ENCODE results near the gene PMM2. TPM values are rescaled to one million over a fixed set of nuclear protein-coding genes. Genes with fewer than 3 reads are reported as not detected.
"Not testable (repeated sequence)": the region's sequence is repeated elsewhere in the genome, so short reads cannot be mapped to it uniquely, and the experiment has no call there.

The PMM2 gene
- total RNA-seq, 1 experiment from 2014 or later = 47.9 TPM

DNA sequence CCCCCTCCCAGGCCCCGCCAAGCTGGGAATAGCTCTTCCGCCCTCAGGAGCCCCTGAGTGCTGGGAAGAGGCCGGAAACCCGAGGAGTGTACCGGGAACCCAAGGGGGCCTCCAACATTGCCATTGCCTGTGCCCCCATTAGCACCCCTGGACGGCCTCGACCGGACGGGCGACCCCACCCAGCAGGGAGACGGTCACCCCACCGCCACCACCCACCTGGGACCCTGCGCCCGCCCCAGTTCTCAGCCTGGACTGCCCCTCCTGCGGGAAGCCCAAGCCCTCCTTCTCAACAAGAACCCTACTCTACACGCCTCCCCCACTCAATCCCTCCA is 69.2 kb downstream of the PMM2 start:
- H3K9me3 ChIP-seq (replicated peaks) = no peaks in the 10 kb centered on the region
- no peak for DNase-seq (ENCODE audit: low read depth in 1 of 2, low spot score in 2 of 2)
- peaks cover 51% of the 10 kb centered on the region for H3K36me3 ChIP-seq
- H3K4me1 ChIP-seq (replicated peaks) = peaks cover 41% of the 10 kb centered on the region
- peak overlapping the region; percentile 75 for H3K4me3 ChIP-seq
- no peak overlapping the region for H3K27ac ChIP-seq
- H3K27me3 ChIP-seq (replicated peaks) = no peaks in the 10 kb centered on the region

- Histone ChIP-seq H3K4me1 (replicated peaks) (peaks cover 41% of the 10 kb centered on the region), H3K36me3 (peaks cover 46% of the 10 kb centered on the region), H3K27me3 (replicated peaks) (no peaks in the 10 kb centered on the region), H3K27ac (peak overlapping the region; percentile 58; the same call in 1 of the 2 replicates), H3K4me3 (peak overlapping the region; percentile 75), H3K9me3 (replicated peaks) (no peaks in the 10 kb centered on the region)
- peak; percentile 50 to 63 for DNase-seq (ENCODE audit: low read depth in 1 of 2, low spot score in 2 of 2)
Measured at GRCh38 chr16:8867216-8867931, 69.7 kb downstream of the PMM2 start.

GRCh38 chr16:8867932-8868415 is 70.3 kb downstream of the PMM2 start:
- Histone ChIP-seq H3K4me1 (replicated peaks) (peaks cover 41% of the 10 kb centered on the region), H3K36me3 (peaks cover 44% of the 10 kb centered on the region), H3K27ac (peak overlapping the region; percentile 58), H3K9me3 (replicated peaks) (no peaks in the 10 kb centered on the region), H3K27me3 (replicated peaks) (no peaks in the 10 kb centered on the region), H3K4me3 (peak overlapping the region; percentile 75)
- DNase-seq (ENCODE audit: low read depth in 1 of 2, low spot score in 2 of 2) = peak in 1 of 2 experiments; percentile 77

DNA sequence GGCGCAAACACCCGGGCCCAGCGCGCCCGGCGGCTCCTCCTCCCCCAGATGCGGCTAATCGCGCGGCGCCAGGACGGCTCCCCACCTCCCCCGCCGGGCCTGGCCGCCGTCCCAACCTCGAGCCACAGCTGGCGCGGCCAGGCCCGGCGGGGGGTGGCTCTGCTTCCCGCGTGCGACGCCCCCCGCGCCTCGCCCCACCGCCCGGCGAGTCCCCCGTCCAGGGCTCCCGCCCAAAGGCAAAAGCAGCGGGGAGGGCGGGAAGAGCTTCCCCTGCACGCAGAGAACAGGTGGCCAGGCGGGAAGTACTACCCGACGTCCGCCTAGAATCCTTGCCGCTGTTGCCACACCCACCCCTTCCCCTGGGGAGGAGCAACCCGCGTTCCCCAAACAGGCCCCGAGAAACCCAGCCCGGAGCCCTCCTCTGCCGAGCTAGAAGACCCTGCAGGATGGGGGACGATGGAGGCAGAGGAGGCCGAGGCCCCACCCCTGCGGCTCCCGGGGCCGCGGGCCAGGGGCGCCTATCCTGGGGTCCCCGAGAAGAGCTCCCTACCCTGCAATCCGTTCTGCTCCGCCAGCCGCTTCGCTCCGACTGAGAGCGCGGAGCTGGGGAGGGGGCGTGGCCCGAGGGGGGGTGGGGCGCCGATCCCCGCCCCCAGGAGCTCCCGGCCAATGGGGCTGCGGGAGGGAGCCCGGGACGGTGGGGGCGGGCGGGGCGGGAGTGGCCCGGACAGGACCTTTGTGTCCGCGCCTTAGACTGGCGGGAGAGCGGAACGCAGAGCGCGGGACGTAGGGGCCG is 71.0 kb downstream of the PMM2 start, which contains the start of gene CARHSP1:
Gene CARHSP1 (minus strand): TSS at position 591 of the 796 bp plus-strand sequence. CDS start 9,678 bp downstream, outside the sequence.
- Histone ChIP-seq H3K27me3 (replicated peaks) (no peaks in the 10 kb centered on the region), H3K9me3 (replicated peaks) (no peaks in the 10 kb centered on the region), H3K4me1 (replicated peaks) (peaks cover 40% of the 10 kb centered on the region), H3K36me3 (peaks cover 40% of the 10 kb centered on the region), H3K27ac (peak within 1 kb of the TSS; percentile 58), H3K4me3 (peak within 1 kb of the TSS; percentile 75)
- DNase-seq (ENCODE audit: low read depth in 1 of 2, low spot score in 2 of 2) = peak; percentile 88 to 96

DNA sequence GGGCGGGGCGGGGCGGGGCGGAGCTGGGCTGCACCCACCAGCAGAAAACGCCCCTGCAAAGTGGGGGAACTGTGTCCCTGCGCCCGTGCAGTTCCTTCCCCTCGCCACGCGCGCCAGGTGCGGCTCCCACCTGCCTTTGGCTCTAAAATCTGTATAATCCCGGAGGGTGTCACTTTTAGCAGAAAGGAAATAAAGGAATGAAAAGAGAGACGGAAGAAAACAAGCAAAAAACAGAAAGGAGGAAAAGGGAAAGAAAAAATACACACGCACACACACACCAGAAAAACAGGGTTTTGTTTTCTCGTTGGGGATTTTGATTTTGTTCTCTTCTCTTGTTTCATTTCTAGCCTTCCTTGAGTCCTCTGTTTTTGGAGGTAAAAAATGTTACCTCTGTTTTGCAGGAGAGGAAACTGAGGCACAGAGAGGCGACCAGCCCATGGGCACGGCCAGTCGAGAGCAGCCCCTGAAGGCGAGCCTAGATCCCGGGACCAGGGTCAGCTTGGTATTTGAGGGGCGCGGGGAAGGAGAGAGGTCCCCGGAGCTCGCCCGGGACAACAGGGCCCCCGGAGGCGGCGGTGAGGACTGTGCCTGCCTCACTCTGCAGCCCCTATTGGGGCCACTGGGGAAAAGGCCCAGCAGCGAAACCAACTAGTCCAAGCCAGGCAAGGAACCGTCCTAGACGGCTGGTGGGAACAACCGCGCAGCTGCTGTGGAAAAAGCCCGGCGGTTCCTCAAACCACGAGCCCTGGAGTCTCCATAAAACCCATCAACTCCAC is 71.8 kb downstream of the PMM2 start:
- Histone ChIP-seq H3K27ac (peak overlapping the region; percentile 25; the same call in 1 of the 2 replicates), H3K36me3 (peaks cover 32% of the 10 kb centered on the region)

DNA sequence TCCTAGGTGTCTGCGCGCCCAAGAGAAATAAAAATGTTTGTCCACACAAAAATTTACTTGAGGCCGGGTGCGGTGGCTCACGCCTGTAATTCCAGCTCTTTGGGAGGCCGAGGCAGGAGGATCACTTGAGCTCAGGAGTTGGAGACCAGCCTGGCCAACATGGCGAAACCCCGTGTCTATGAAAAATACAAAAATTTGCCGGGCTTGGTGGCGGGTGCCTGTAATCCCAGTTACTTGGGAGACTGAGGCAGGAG is 72.3 kb downstream of the PMM2 start:
- DNase-seq (ENCODE audit: low read depth in 1 of 2, low spot score in 2 of 2); H3K27me3 ChIP-seq (replicated peaks); H3K4me3 ChIP-seq; H3K9me3 ChIP-seq (replicated peaks); H3K27ac ChIP-seq: not testable (repeated sequence)
- Histone ChIP-seq H3K4me1 (replicated peaks) (peaks cover 28% of the 10 kb centered on the region), H3K36me3 (peaks cover 27% of the 10 kb centered on the region)

More for the DNA sequence above, 71.8 kb downstream of the PMM2 start:
- Histone ChIP-seq H3K9me3 (replicated peaks) (no peaks in the 10 kb centered on the region), H3K27me3 (replicated peaks) (no peaks in the 10 kb centered on the region), H3K4me1 (replicated peaks) (peaks cover 33% of the 10 kb centered on the region), H3K4me3 (peak overlapping the region; percentile 75)
- DNase-seq (ENCODE audit: low read depth in 1 of 2, low spot score in 2 of 2) = no peak

GRCh38 chr16:8872071-8872470 is 74.4 kb downstream of the PMM2 start:
- H3K4me3 ChIP-seq = no peak overlapping the region
- peaks cover 7% of the 10 kb centered on the region; the same call in 1 of the 2 replicates for H3K36me3 ChIP-seq
- no peaks in the 10 kb centered on the region for H3K9me3 ChIP-seq (replicated peaks)
- no peak for DNase-seq (ENCODE audit: low read depth in 1 of 2, low spot score in 2 of 2)
- peaks cover 22% of the 10 kb centered on the region for H3K4me1 ChIP-seq (replicated peaks)
- H3K27ac ChIP-seq = no peak overlapping the region
- H3K27me3 ChIP-seq (replicated peaks) = no peaks in the 10 kb centered on the region

DNA sequence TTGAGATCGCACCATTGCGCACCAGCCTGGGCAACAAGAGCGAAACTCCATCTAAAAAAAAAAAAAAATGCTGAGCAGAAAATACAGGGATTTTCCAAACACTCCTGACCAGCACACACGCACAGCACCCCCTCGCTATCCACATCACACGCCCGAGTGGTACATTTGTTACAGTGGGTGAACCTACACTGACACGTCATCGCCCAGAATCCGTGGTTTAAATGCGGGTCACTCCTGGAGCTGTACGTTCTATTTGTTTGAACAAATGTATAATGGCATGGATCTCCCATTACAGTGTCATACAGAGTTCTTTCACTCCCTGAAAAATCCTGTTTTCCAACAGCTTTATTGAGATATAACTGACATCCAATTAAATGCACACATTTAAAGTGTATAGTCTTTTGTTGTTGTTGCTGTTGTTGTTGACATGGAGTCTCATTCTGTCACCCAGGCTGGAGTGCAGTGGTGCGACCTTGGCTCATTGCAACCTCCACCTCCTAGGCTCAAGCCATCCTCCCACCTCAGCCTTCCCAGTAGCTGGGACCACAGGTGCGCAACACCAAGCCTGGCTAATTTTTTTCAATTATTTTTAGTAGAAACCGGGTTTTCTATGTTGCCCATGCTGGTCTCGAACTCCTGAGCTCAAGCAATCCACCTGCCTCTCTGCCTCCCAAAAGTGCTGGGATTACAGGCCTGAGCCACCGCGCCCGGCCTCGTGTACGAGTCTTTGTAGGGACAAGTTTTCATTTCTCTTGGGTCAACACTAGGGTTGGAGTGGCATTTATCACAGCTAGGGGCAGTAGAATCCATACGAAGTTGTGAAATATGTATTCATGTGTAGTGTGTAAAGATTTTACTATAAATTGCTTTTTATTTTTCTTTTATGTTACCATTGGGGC is 75.6 kb downstream of the PMM2 start:
- no peaks in the 10 kb centered on the region for H3K9me3 ChIP-seq (replicated peaks)
- no peak overlapping the region for H3K27ac ChIP-seq
- peaks cover 26% of the 10 kb centered on the region for H3K4me1 ChIP-seq (replicated peaks)
- H3K4me3 ChIP-seq = no peak overlapping the region
- no peaks in the 10 kb centered on the region for H3K27me3 ChIP-seq (replicated peaks)
- no peaks in the 10 kb centered on the region for H3K36me3 ChIP-seq
- DNase-seq (ENCODE audit: low read depth in 1 of 2, low spot score in 2 of 2) = no peak

DNA sequence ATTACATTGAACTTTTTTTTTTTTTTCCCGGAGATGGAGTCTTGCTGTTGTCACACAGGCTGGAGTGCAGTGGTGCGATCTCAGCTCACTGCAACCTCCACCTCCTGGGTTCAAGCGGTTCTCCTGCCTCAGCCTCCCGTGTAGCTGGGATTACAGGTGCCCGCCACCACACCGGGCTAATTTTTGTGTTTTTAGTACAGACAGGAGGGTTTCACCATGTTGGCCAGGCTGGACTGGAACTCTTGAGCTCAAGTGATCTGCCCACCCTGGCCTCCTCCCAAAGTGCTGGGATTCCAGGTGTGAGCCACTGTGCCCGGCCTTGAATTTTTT is 76.2 kb downstream of the PMM2 start:
- DNase-seq (ENCODE audit: low read depth in 1 of 2, low spot score in 2 of 2); H3K27me3 ChIP-seq (replicated peaks); H3K9me3 ChIP-seq (replicated peaks); H3K4me3 ChIP-seq; H3K27ac ChIP-seq; H3K36me3 ChIP-seq: not testable (repeated sequence)
- H3K4me1 ChIP-seq (replicated peaks) = peaks cover 32% of the 10 kb centered on the region

DNA sequence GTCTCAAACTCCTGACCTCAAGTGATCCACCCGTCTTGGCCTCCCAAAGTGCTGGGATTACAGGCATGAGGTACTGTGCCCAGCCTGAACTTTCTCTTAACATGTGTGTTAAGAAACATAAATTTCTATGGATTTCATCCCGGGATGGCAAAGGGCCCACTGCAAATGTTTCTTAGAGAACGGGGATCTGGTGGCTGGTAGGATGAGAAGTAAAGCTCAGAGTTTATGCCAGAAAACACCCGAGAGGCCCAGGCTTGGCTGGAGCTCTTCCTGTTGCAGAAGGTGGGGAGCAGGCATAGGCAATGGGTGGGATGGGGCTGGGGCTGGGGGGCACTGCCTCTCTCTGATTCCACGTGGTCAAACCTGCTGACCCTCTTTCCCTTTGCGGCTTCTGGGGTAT is 76.7 kb downstream of the PMM2 start:
- peaks cover 35% of the 10 kb centered on the region for H3K4me1 ChIP-seq (replicated peaks)
- no peak overlapping the region for H3K27ac ChIP-seq
- no peaks in the 10 kb centered on the region for H3K36me3 ChIP-seq
- H3K27me3 ChIP-seq (replicated peaks) = no peaks in the 10 kb centered on the region
- H3K4me3 ChIP-seq = no peak overlapping the region
- H3K9me3 ChIP-seq (replicated peaks) = no peaks in the 10 kb centered on the region
- DNase-seq (ENCODE audit: low read depth in 1 of 2, low spot score in 2 of 2) = no peak

DNA sequence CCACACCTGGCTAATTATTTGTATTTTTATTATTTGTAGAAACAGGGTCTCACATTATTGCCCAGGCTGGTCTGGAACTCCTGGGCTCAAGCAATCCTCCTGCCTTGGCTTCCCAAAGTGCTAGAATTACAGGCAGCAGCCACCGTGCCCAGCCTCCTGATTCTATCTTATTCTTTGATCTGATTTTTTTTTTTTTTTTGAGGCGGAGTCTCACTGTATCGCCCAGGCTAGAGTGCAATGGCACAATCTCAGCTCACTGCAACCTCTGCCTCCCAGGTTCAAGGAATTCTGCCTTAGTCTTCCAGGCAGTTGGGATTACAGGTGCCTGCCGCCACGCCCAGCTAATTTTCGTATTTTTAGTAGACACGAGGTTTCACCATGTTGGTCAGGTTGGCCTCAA is 77.7 kb downstream of the PMM2 start:
- H3K36me3 ChIP-seq; DNase-seq (ENCODE audit: low read depth in 1 of 2, low spot score in 2 of 2); H3K9me3 ChIP-seq (replicated peaks); H3K27ac ChIP-seq; H3K4me3 ChIP-seq; H3K27me3 ChIP-seq (replicated peaks): not testable (repeated sequence)
- peaks cover 37% of the 10 kb centered on the region for H3K4me1 ChIP-seq (replicated peaks)

DNA sequence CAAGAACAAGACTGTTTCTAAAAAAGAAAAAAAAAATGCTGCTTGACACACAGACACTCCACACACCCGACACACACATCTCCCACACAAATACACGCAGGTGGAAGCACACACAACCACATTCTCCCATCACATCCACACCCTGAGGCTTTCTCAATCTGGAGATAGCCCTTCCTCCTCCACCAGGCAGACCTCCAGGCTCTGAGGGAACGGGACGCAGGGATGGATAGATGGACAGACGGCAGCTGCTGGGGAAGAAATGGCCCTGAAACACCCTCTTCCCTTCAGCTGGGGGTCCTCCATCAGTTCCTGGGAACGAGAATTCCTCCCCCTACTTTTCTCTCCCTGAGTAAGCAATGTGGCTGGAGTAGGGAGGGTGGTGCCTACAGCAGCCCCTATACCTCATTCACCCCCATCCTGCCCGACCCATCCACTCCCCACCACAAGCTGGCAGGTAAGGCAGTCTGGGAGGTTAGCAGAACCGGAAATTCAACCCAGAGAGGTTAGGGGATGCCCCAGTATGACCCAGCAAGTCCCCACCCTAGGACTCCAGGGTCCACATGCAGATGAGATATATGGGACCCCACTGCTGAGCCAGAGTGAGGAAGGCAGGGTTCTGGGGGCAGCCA is 80.4 kb downstream of the PMM2 start:
- Histone ChIP-seq H3K4me1 (replicated peaks) (peaks cover 27% of the 10 kb centered on the region), H3K27me3 (replicated peaks) (no peaks in the 10 kb centered on the region), H3K4me3 (no peak overlapping the region), H3K27ac (peak overlapping the region; percentile 77), H3K36me3 (no peaks in the 10 kb centered on the region), H3K9me3 (replicated peaks) (no peaks in the 10 kb centered on the region)
- no peak for DNase-seq (ENCODE audit: low read depth in 1 of 2, low spot score in 2 of 2)

- no peak overlapping the region for H3K4me3 ChIP-seq
- H3K27me3 ChIP-seq (replicated peaks) = no peaks in the 10 kb centered on the region
- DNase-seq (ENCODE audit: low read depth in 1 of 2, low spot score in 2 of 2) = peak; percentile 85 to 89
- H3K4me1 ChIP-seq (replicated peaks) = peaks cover 27% of the 10 kb centered on the region
- H3K36me3 ChIP-seq = no peaks in the 10 kb centered on the region
- peak overlapping the region; percentile 77 for H3K27ac ChIP-seq
- H3K9me3 ChIP-seq (replicated peaks) = no peaks in the 10 kb centered on the region
Measured at GRCh38 chr16:8878523-8878911, 80.9 kb downstream of the PMM2 start.

Data from SJSA1 (cell line).